HEK293 (cell line): Measurements from ENCODE around the gene TRO.

ENCODE experiments used
- KLF8 ChIP-seq: fragments of 450-650 bp; formaldehyde crosslinking; IDR thresholded peaks from 2 replicates; pipeline ENCODE4 v1.5.1; 2016; ENCODE audit warnings: missing biosample characterization, missing genetic modification characterization
- SP2 ChIP-seq: fragments of 450-650 bp; formaldehyde crosslinking; IDR thresholded peaks from 2 replicates; pipeline ENCODE4 v1.5.1; 2016; ENCODE audit warnings: missing biosample characterization, missing genetic modification characterization
- SP7 ChIP-seq: fragments of 450-650 bp; formaldehyde crosslinking; IDR thresholded peaks from 2 replicates; pipeline ENCODE4 v1.5.1; 2016; ENCODE audit warnings: missing biosample characterization, missing genetic modification characterization
- ZBTB1 ChIP-seq: fragments of 450-650 bp; formaldehyde crosslinking; IDR thresholded peaks from 2 replicates; pipeline ENCODE4 v1.5.1; 2016; ENCODE audit warnings: missing biosample characterization, missing genetic modification characterization
- ZBTB21 ChIP-seq: fragments of 450-650 bp; formaldehyde crosslinking; IDR thresholded peaks from 2 replicates; pipeline ENCODE4 v1.5.1; 2017; ENCODE audit warnings: missing biosample characterization, missing genetic modification characterization
- ZNF133 ChIP-seq: fragments of 450-650 bp; formaldehyde crosslinking; IDR thresholded peaks from 2 replicates; pipeline ENCODE4 v1.5.1; 2016; ENCODE audit warnings: missing biosample characterization, missing genetic modification characterization
- ZNF174 ChIP-seq: fragments of 450-650 bp; formaldehyde crosslinking; IDR thresholded peaks from 2 replicates; pipeline ENCODE4 v1.5.0; 2017; ENCODE audit warnings: missing biosample characterization, mild to moderate bottlenecking, missing genetic modification characterization
- ZNF214 ChIP-seq: fragments of 450-650 bp; formaldehyde crosslinking; IDR thresholded peaks from 2 replicates; pipeline ENCODE4 v1.5.1; 2017; ENCODE audit warnings: missing biosample characterization, mild to moderate bottlenecking, missing genetic modification characterization, borderline replicate concordance
- ZNF24 ChIP-seq: fragments of 450-650 bp; formaldehyde crosslinking; IDR thresholded peaks from 2 replicates; pipeline ENCODE4 v1.5.1; 2016; ENCODE audit warnings: missing biosample characterization, missing genetic modification characterization
- ZNF558 ChIP-seq: fragments of 450-650 bp; formaldehyde crosslinking; IDR thresholded peaks from 2 replicates; pipeline ENCODE4 v1.5.1; 2016; ENCODE audit warnings: missing biosample characterization, missing genetic modification characterization
- TF ChIP-seq, protein P1 (sequence below): fragments of 450-650 bp; formaldehyde crosslinking; IDR thresholded peaks from 2 replicates; pipeline ENCODE4 v1.5.1; 2016; ENCODE audit warnings: missing biosample characterization, missing genetic modification characterization
- TF ChIP-seq, protein P2 (sequence below): fragments of 450-650 bp; formaldehyde crosslinking; IDR thresholded peaks from 2 replicates; pipeline ENCODE4 v1.5.1; 2016; ENCODE audit warnings: missing biosample characterization, missing genetic modification characterization, borderline replicate concordance
- TF ChIP-seq, protein P3 (sequence below): fragments of 450-650 bp; formaldehyde crosslinking; IDR thresholded peaks from 2 replicates; pipeline ENCODE4 v1.5.1; 2016; ENCODE audit warnings: missing biosample characterization, missing genetic modification characterization

DNA sequence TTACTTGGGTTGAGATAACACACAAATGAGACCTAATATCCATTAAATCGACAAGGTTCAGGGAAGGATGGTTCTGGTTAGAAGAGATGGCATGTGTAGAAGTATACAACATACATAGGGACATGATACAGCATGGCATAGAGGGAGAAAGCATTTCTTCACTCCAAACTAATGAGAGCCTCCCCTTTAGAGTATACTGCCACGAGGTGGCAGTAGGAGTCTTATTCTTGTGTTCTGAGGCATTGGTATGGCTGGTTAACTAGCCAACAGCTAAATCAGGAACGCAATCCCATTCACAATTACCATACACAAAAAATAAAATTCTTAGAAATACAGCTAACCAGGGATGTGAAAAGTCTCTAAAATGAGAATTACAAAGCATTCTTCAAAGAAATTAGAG, 29.1 kb upstream of the TRO start:
- TF ChIP-seq ZNF133 (tag by site-specific recombination) (no peak), ZNF174 (tag by site-specific recombination) (no peak), ZNF24 (tag by site-specific recombination) (no peak), ZBTB1 (tag by site-specific recombination) (no peak), ZNF214 (no peak), ZBTB21 (tag by site-specific recombination) (no peak), SP7 (no peak), SP2 (no peak), ZNF558 (tag by site-specific recombination) (no peak), KLF8 (no peak)
- TF ChIP-seq, protein P1, sequence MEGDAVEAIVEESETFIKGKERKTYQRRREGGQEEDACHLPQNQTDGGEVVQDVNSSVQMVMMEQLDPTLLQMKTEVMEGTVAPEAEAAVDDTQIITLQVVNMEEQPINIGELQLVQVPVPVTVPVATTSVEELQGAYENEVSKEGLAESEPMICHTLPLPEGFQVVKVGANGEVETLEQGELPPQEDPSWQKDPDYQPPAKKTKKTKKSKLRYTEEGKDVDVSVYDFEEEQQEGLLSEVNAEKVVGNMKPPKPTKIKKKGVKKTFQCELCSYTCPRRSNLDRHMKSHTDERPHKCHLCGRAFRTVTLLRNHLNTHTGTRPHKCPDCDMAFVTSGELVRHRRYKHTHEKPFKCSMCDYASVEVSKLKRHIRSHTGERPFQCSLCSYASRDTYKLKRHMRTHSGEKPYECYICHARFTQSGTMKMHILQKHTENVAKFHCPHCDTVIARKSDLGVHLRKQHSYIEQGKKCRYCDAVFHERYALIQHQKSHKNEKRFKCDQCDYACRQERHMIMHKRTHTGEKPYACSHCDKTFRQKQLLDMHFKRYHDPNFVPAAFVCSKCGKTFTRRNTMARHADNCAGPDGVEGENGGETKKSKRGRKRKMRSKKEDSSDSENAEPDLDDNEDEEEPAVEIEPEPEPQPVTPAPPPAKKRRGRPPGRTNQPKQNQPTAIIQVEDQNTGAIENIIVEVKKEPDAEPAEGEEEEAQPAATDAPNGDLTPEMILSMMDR: no peak
- TF ChIP-seq, protein P2, sequence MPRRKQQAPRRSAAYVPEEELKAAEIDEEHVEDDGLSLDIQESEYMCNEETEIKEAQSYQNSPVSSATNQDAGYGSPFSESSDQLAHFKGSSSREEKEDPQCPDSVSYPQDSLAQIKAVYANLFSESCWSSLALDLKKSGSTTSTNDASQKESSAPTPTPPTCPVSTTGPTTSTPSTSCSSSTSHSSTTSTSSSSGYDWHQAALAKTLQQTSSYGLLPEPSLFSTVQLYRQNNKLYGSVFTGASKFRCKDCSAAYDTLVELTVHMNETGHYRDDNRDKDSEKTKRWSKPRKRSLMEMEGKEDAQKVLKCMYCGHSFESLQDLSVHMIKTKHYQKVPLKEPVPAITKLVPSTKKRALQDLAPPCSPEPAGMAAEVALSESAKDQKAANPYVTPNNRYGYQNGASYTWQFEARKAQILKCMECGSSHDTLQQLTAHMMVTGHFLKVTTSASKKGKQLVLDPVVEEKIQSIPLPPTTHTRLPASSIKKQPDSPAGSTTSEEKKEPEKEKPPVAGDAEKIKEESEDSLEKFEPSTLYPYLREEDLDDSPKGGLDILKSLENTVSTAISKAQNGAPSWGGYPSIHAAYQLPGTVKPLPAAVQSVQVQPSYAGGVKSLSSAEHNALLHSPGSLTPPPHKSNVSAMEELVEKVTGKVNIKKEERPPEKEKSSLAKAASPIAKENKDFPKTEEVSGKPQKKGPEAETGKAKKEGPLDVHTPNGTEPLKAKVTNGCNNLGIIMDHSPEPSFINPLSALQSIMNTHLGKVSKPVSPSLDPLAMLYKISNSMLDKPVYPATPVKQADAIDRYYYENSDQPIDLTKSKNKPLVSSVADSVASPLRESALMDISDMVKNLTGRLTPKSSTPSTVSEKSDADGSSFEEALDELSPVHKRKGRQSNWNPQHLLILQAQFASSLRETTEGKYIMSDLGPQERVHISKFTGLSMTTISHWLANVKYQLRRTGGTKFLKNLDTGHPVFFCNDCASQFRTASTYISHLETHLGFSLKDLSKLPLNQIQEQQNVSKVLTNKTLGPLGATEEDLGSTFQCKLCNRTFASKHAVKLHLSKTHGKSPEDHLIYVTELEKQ (tag by site-specific recombination): no peak
- TF ChIP-seq, protein P3, sequence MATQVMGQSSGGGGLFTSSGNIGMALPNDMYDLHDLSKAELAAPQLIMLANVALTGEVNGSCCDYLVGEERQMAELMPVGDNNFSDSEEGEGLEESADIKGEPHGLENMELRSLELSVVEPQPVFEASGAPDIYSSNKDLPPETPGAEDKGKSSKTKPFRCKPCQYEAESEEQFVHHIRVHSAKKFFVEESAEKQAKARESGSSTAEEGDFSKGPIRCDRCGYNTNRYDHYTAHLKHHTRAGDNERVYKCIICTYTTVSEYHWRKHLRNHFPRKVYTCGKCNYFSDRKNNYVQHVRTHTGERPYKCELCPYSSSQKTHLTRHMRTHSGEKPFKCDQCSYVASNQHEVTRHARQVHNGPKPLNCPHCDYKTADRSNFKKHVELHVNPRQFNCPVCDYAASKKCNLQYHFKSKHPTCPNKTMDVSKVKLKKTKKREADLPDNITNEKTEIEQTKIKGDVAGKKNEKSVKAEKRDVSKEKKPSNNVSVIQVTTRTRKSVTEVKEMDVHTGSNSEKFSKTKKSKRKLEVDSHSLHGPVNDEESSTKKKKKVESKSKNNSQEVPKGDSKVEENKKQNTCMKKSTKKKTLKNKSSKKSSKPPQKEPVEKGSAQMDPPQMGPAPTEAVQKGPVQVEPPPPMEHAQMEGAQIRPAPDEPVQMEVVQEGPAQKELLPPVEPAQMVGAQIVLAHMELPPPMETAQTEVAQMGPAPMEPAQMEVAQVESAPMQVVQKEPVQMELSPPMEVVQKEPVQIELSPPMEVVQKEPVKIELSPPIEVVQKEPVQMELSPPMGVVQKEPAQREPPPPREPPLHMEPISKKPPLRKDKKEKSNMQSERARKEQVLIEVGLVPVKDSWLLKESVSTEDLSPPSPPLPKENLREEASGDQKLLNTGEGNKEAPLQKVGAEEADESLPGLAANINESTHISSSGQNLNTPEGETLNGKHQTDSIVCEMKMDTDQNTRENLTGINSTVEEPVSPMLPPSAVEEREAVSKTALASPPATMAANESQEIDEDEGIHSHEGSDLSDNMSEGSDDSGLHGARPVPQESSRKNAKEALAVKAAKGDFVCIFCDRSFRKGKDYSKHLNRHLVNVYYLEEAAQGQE (tag by site-specific recombination): no peak
